NCI-H2029 treated with DMSO at 0.1 percent for 48 hours (cell line): ENCODE results near the gene SORBS1.

Experiments
- DNase-seq: peaks from one replicate; lab custom pipeline; 2025; lab: John Stamatoyannopoulos, UW

SORBS1 gene

DNA sequence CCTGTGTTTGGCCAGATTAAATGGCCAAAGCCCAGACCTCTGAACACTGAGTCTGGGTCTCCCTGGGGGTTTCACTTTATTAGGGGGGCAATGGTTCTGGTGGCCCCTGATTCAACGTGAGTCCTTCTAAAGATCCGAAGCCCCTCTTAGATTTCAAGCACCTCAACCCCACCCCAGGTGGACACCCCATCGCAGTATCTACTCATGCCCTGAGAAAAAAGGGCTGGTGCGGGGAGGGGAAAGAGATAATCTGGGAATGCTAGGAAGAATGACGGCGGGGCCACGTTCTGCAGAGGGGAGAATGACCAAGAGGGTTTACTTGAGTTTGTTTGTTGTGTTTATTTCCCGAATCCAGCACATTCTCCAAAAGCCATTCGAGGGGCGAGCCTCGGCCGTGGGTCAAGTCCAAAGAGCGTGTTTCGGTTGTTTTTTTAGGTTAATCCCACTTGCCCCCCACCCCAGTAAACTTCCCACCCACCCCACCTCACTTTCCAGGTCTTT is 271.2 kb downstream of the SORBS1 start:
- DNase-seq: no peak

- no peak for DNase-seq
Observed at GRCh38 chr10:95289003-95289920, 271.9 kb downstream of the SORBS1 start.

DNA sequence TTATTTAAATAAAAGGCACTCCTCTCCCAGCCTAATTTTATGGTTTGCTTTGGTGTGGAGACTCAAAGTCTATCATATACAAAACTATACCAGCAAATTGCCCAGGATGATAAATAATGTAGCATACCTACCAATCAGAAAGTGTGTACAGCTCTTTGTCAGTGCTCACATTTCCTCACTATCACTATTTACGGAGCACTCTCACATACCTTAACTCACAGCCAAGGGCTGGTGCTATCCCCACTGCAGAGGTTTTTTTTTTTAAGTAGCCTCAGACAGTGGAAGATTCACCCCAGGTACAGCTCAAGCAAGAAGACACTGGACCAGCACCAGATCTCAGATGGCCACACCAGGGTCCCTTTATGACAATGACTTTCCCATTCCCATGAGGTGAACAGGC is 272.9 kb downstream of the SORBS1 start:
- no peak for DNase-seq

DNA sequence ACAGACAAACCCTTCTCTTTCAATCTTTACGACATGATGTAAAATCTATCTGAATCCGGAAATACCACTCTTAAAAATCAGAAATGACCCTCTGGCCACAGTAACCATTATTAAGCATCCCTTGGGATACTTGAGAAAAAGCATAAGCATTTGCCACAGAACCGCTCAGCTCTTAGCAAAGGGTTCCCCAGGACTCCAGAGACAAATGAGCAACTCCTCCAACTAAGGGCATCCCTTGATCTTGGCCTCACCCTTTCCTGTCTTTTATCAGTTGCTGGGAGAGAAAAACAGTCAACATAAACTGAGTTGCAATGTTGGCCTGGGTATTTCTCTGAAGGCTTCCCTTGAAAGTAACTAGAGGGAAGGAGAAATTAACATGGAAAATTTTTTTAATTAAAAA is 273.9 kb downstream of the SORBS1 start:
- no peak for DNase-seq

- DNase-seq: no peak
Observed at GRCh38 chr10:95286707-95287106, 274.5 kb downstream of the SORBS1 start.

DNA sequence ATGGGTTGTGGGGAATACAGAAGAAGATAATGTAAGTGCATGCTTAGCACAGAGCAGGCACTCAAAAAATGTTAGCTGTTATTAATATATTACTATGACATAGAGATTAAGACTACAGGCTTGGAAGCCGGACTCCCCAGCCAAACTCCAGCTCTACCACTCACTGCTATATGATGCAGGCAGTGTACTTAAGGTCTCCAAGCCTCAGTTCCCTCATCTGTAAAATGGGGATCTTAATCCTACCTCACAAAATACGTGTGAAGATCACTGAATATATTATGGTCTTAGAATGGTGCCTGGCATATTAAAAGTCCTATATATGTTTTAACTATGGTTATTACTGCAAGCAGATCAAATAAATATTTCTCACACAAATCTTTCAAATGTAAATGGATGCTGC is 275.6 kb downstream of the SORBS1 start:
- no peak for DNase-seq

- no peak for DNase-seq
Observed at GRCh38 chr10:95284807-95285206, 276.4 kb downstream of the SORBS1 start.

DNA sequence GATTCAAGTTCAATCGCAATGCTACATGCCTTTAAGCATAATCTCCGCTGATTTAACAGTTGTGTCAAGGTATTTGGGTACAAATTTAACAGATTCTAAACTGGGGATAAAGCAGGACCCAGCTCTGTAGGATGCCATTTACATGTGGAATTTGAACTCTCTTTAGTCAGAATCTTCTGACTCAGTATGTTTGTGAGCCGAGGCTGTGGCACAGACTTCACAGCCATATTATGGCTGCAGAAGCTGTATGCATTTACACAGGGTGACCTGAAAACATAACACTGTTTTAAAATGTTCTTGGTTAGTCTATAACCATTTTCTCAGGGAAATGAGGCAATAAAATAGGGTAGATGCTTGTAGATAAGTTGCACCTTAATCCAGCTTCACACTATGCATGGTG is 279.1 kb downstream of the SORBS1 start:
- no peak for DNase-seq

DNA sequence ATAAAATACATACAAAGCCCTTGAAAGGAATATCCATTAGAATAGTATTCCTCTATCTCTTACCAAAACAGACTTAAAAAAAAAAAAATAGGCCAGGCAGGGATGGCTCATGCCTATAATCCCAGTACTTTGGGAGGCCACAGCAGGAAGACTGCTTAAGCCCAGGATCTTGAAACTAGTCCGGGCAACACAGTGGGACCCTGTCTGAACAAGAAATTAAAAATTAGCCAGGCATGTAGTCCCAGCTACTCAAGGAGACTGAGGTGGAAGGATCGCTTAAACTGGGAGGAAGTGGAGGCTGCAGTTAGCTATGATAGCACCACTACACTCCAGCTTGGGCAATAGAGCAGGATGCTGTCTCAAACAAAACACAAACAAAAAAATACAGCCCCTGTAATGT is 280.0 kb downstream of the SORBS1 start:
- DNase-seq: no peak

DNA sequence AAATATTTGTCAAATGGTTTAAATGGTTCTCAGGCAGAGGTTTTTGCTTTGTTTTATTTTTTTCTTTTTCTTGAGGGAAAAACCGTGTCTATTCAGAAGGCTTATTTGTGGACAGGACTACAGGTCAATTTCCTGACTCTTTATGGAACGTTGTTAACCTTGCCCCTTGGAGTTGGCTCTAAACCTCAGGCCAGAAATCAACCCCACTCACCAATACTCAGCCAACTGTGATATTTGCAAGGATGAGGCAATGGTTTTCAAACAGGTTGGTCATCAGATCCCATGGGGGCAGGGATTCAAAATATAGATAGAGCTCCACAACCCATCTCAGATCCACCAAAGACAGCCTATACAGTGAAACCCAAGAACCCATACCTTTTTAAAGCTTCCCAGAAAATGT is 280.5 kb downstream of the SORBS1 start:
- DNase-seq: no peak

DNA sequence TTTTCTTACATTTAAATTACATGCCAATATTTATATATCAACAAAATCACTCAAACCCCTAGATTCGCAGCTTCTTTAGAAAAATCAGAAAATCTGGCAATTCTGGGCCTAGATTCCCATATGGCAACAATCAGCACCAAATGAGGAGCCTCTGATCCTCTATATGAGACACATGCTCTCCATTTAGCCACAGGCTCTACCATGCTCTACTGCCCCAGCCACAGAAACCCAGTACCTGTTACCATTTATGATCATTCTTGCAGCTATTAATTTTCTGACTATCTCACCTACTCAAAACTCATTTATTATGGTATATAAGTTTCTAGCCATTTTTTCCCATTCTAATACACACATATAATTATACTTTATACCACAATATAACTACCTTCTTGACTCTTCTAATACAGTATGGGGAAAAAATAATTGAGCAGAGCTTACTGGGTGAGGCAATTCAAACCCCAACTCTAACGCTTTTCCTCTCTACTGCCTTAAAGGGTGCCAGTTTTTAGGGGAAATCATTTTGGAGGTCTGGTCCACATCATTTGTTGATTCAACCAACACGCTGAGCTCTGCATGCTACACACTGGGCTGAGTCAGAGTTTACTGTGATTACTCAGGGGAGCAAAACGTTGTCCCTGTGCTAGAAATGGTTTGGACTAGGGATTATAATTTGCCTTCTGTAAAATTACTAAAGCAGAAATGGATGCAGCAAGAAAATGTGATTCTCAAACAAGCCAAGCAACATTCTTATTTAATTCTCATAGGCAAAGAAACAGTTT is 281.9 kb downstream of the SORBS1 start:
- no peak for DNase-seq

- no peak for DNase-seq
Observed at GRCh38 chr10:95278061-95278988, 282.8 kb downstream of the SORBS1 start.

- no peak for DNase-seq
Observed at GRCh38 chr10:95277614-95278013, 283.6 kb downstream of the SORBS1 start.

DNA sequence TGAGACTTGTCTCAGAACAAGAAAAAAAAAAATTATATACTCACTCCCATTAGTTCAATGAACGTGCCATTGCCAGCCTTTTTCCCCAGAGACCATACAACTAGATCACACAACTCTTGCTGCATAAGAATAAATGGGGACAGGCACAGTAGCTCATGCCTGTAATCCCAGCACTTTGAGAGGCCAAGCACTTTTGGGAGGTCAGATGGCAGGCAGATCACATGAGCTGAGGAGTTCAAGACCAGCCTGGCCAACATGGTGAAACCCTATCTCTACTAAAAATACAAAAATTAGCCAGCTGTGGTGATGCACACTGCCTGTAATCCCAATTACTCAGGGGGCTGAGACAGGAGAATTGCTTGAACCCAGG is 284.0 kb downstream of the SORBS1 start:
- DNase-seq: no peak

DNA sequence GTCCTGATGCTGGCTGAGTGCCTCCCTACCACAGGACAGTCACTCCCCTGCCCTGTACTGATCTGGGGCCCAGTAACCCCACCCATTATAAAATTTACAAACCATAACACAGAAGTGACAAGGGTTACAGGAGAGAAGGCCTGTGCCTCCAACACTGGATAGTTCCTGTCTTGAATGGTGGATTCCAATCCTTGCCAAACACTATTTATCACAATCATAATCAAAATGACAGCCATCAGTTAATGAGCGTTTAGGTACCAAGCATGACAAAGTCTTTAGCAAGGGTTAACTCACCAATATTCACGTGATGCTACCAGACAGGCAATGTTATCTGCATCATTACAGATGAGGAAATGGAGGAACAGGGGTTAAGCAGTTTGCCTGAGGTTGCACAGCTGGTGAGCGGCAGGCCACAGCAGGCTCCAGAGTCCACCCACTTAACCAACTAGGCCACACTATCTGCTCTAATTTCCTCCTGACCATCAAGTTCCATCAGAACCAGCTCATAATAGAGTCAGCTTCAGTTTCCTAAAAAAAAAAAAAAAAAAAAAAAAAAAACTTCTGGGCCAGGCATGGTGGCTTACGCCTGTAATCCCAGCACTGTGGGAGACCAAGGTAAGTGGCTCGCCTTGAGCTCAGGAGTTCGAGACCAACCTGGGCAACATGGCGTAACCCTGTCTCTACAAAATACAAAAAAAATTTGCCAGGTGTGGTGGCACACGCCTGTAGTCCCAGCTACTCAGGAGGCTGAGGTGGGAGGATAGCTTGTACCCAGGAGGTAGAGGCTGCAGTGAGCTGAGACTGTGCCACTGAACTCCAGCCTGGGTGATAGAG is 284.6 kb downstream of the SORBS1 start:
- DNase-seq: no peak

DNA sequence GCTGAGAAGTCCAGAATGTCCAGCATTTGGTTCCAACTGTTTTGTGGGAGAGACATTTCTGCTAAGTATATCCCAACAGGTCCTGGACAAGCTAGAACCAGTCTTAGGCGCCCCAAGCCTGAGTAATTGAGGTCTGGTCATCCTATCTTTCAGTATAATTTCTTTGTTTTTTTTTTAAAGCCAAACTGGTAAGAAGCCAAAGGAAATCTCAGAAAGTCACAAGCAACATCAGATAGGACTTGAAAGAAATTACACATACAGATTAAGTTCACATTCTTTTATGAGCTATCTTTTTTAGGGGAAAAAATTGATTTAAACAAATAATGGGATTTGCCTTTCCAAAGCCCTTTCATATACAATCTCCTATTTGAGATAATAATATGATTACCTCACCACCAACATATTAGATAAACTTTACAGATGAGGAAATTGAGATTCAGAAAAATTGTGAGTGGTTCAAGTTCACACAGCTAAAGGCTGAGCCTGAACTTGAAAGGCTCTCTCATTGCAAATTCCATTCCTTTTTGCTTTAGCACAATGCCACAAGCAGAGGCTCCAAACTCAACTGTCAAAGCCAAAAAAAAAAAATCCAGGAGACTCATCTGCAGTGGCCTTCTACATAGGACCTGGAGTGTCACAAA is 285.3 kb downstream of the SORBS1 start:
- no peak for DNase-seq

DNA sequence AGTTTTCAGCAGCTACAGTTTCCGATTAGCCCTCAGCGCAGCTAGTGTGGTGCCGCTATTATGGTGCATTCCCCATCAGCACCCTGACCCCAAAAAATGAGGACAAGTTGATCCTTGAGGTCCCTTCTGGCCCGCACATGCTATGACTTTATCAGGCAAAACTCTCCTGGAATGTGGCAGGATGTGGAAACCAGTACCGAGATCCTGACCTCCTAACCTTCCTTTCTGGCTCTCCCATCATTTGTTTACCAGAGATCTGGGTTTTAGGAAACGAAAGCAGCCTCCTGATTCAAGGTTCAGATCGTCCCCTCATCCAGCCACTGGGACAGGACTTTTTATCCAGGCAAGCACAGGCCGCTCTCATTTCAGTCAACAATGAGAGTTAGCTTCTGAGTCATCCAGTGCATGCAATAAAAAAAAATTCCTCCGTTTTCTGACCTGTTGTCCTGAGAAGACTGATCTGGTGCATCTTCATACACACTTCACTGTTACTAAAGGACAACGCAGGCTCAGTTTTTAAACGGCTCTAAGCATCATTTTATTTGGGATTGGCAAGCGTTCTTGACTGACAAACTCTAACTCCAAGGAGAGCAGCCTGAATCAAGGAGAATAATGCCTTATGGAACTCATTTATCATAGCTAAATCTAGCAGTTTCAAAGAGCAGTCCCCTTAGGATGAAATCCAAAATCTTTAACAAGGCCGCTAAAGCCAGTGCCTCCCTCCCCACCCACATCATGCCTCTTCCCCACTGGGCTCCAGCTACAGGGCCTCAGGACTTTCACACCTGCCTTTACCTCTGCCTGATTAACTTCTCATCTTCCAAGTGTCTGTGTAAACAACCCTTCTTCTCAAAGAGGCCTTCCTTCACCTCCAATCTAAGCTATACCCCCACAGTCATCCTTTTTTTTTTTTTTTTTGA is 287.5 kb downstream of the SORBS1 start:
- no peak for DNase-seq

DNA sequence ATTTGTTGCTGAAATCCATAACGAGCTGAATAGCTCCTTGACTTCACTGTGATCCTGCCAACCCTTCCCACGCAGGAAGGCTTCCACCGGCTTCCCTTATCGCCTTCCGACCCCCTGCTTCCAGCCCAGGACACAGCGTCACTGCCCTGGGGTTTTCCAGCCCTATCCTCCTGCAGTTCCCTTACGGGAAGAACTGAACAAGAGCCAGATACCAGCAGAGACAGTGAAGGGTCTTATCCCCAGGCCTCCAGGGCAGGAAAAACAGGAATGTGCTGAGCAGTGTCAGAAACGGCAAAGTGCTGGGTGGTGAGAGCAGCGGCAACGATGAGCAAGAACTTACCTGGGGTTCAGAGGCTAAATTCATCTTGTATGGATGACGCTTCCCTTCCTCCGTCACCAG is 292.7 kb downstream of the SORBS1 start:
- DNase-seq: no peak

- DNase-seq: no peak
Observed at GRCh38 chr10:95267251-95267650, 293.9 kb downstream of the SORBS1 start.
